ENCODE data around the gene C11orf91.
"Not testable (repeated sequence)": the region's sequence is repeated elsewhere in the genome, so short reads cannot be mapped to it uniquely, and the experiment has no call there.

The C11orf91 gene

GRCh38 chr11:33668468-33668825, 32.2 kb downstream of the C11orf91 start:
- DNase-seq, result no peak

- no peak for DNase-seq
These were observed 32.7 kb downstream of the C11orf91 start for GRCh38 chr11:33667819-33668467.

GRCh38 chr11:33665350-33666106, 35.1 kb downstream of the C11orf91 start:
- DNase-seq, result no peak

- no peak for DNase-seq
These were observed 35.8 kb downstream of the C11orf91 start for GRCh38 chr11:33664827-33665226.

- DNase-seq, result no peak
These were observed 36.5 kb downstream of the C11orf91 start for GRCh38 chr11:33664166-33664565.

GRCh38 chr11:33663121-33663520, 37.5 kb downstream of the C11orf91 start:
- no peak for DNase-seq

GRCh38 chr11:33661526-33661925, 39.1 kb downstream of the C11orf91 start:
- DNase-seq, result not testable (repeated sequence)

- no peak for DNase-seq
These were observed 39.7 kb downstream of the C11orf91 start for GRCh38 chr11:33660962-33661361.

GRCh38 chr11:33659370-33660139, 41.1 kb downstream of the C11orf91 start:
- no peak for DNase-seq

GRCh38 chr11:33658195-33658900, 42.3 kb downstream of the C11orf91 start:
- DNase-seq, result no peak

- no peak for DNase-seq
These were observed 42.9 kb downstream of the C11orf91 start for GRCh38 chr11:33657757-33658156.

- DNase-seq, result no peak
These were observed 43.9 kb downstream of the C11orf91 start for GRCh38 chr11:33656768-33657167.

GRCh38 chr11:33655842-33656600, 44.6 kb downstream of the C11orf91 start:
- DNase-seq, result no peak

GRCh38 chr11:33654594-33654993, 46.0 kb downstream of the C11orf91 start:
- no peak for DNase-seq

GRCh38 chr11:33652930-33653329, 47.7 kb downstream of the C11orf91 start:
- no peak for DNase-seq

GRCh38 chr11:33652431-33652830, 48.2 kb downstream of the C11orf91 start:
- no peak for DNase-seq

GRCh38 chr11:33651990-33652389, 48.6 kb downstream of the C11orf91 start:
- no peak for DNase-seq

GRCh38 chr11:33651555-33651954, 49.1 kb downstream of the C11orf91 start:
- no peak for DNase-seq

- no peak for DNase-seq
These were observed 50.7 kb downstream of the C11orf91 start for GRCh38 chr11:33649944-33650343.

All from CD4-positive, alpha-beta T cell treated with Interleukin-15 for 1 hour (primary cell).